ENCODE results near the gene NKAPD1. TPM values are rescaled to one million over a fixed set of nuclear protein-coding genes. Genes with fewer than 3 reads are reported as not detected.
A peak's percentile ranks its signal among the peaks of the same experiment; 100 is the strongest.

The NKAPD1 gene
- total and polyA plus RNA-seq, 2 of the 13 experiments (the other 11 are each of a cell fraction or from before 2014, with no cell fraction given): 11.2 to 22.5 TPM

- TF ChIP-seq UBTF (CRISPR knock-in tag; IDR thresholded peaks at IDR 0.05): peak; percentile 79
- TF ChIP-seq CCAR2 (optimal IDR thresholded peaks at IDR 0.05; ENCODE audit: low read depth, low read length): no peak
- TF ChIP-seq ZNF34 (CRISPR knock-in tag; IDR thresholded peaks at IDR 0.05; ENCODE audit: borderline replicate concordance): peak; percentile 78; the same call in 1 of the 2 replicates
- 0 out of 2 replicates have a peak, but pooled peaks have one; percentile 40 for TF ChIP-seq ZBTB14 (CRISPR knock-in tag; IDR thresholded peaks at IDR 0.05)
- TF ChIP-seq DMTF1 (CRISPR knock-in tag; IDR thresholded peaks at IDR 0.05): no peak
- TF ChIP-seq SRF (IDR thresholded peaks at IDR 0.05; ENCODE audit: low read depth, low read length): no peak
- peak; percentile 99 for TF ChIP-seq DMAP1 (CRISPR knock-in tag; IDR thresholded peaks at IDR 0.05)
- no peak for TF ChIP-seq STAT5B (CRISPR knock-in tag; IDR thresholded peaks at IDR 0.05)
- TF ChIP-seq CHCHD3 (CRISPR knock-in tag; IDR thresholded peaks at IDR 0.05): 0 out of 2 replicates have a peak, but pooled peaks have one; percentile 0
- 0 out of 2 replicates have a peak, but pooled peaks have one; percentile 67 for TF ChIP-seq ZNF280B (CRISPR knock-in tag; IDR thresholded peaks at IDR 0.05; ENCODE audit: borderline replicate concordance)
- TF ChIP-seq EP300 (IDR thresholded peaks at IDR 0.05; ENCODE audit: low read depth in 2 of 2, low read length in 2 of 2): no peak
- no peak for TF ChIP-seq EP300 (CRISPR knock-in tag; IDR thresholded peaks at IDR 0.05; ENCODE audit: borderline replicate concordance)
- no peak for TF ChIP-seq PAF1 (CRISPR knock-in tag; IDR thresholded peaks at IDR 0.05)
- TF ChIP-seq ZNF337 (CRISPR knock-in tag; IDR thresholded peaks at IDR 0.05; ENCODE audit: borderline replicate concordance, low read depth): no peak
- no peak for TF ChIP-seq MAFF (IDR thresholded peaks at IDR 0.05; ENCODE audit: low read depth, low read length)
- TF ChIP-seq ONECUT2 (CRISPR knock-in tag; IDR thresholded peaks at IDR 0.05): peak; percentile 10; the same call in 1 of the 2 replicates
- peak; percentile 72; the same call in 1 of the 2 replicates for TF ChIP-seq ATF1 (CRISPR knock-in tag; IDR thresholded peaks at IDR 0.05)
- peak; percentile 55 for TF ChIP-seq FOXA3 (CRISPR knock-in tag; IDR thresholded peaks at IDR 0.05)
- peak; percentile 47 for TF ChIP-seq SRSF1 (optimal IDR thresholded peaks at IDR 0.05; ENCODE audit: low read depth, low read length)
These were observed 49.1 kb upstream of the NKAPD1 start, which contains the start of gene DLAT (continued) for GRCh38 chr11:112024773-112025678.
